ENCODE data around the gene ZNF597.

ZNF597 gene

GRCh38 chr16:3484318-3485096 is 41.2 kb upstream of the ZNF597 start:
- H3K9me3 ChIP-seq (ENCODE audit: control insufficient read depth, low read length), result no peaks in the 10 kb centered on the region
- no peak overlapping the region for H3K4me3 ChIP-seq (ENCODE audit: insufficient read depth, low read depth, low read length, poor library complexity, severe bottlenecking)
- H3K4me1 ChIP-seq (ENCODE audit: control insufficient read depth, insufficient read depth, low read length, poor library complexity, severe bottlenecking), result no peaks in the 10 kb centered on the region
- DNase-seq, result no peak
- no peak overlapping the region for H3K27ac ChIP-seq (ENCODE audit: insufficient read depth, low read length, poor library complexity, severe bottlenecking)
- no peaks in the 10 kb centered on the region for H3K27me3 ChIP-seq (replicated peaks; ENCODE audit: control insufficient read depth, insufficient read depth, low read length, poor library complexity, severe bottlenecking)
- H3K36me3 ChIP-seq (ENCODE audit: control insufficient read depth, insufficient read depth, low read length), result peaks cover 64% of the 10 kb centered on the region

- Histone ChIP-seq H3K4me3 (ENCODE audit: insufficient read depth, low read depth, low read length, poor library complexity, severe bottlenecking) (no peak overlapping the region), H3K27me3 (replicated peaks; ENCODE audit: control insufficient read depth, insufficient read depth, low read length, poor library complexity, severe bottlenecking) (no peaks in the 10 kb centered on the region), H3K36me3 (ENCODE audit: control insufficient read depth, insufficient read depth, low read length) (peaks cover 78% of the 10 kb centered on the region), H3K9me3 (ENCODE audit: control insufficient read depth, low read length) (no peaks in the 10 kb centered on the region), H3K27ac (ENCODE audit: insufficient read depth, low read length, poor library complexity, severe bottlenecking) (no peak overlapping the region), H3K4me1 (ENCODE audit: control insufficient read depth, insufficient read depth, low read length, poor library complexity, severe bottlenecking) (no peaks in the 10 kb centered on the region)
- DNase-seq, result no peak
Observed at GRCh38 chr16:3482659-3483241, 39.4 kb upstream of the ZNF597 start.

- DNase-seq, result no peak
- peaks cover 78% of the 10 kb centered on the region for H3K36me3 ChIP-seq (ENCODE audit: control insufficient read depth, insufficient read depth, low read length)
Observed at GRCh38 chr16:3481696-3482658, 38.7 kb upstream of the ZNF597 start.

GRCh38 chr16:3480901-3481695 is 37.8 kb upstream of the ZNF597 start:
- Histone ChIP-seq H3K27me3 (replicated peaks; ENCODE audit: control insufficient read depth, insufficient read depth, low read length, poor library complexity, severe bottlenecking) (no peaks in the 10 kb centered on the region), H3K9me3 (ENCODE audit: control insufficient read depth, low read length) (no peaks in the 10 kb centered on the region), H3K36me3 (ENCODE audit: control insufficient read depth, insufficient read depth, low read length) (peaks cover 74% of the 10 kb centered on the region), H3K4me3 (ENCODE audit: insufficient read depth, low read depth, low read length, poor library complexity, severe bottlenecking) (no peak overlapping the region), H3K4me1 (ENCODE audit: control insufficient read depth, insufficient read depth, low read length, poor library complexity, severe bottlenecking) (no peaks in the 10 kb centered on the region), H3K27ac (ENCODE audit: insufficient read depth, low read length, poor library complexity, severe bottlenecking) (no peak overlapping the region)
- no peak for DNase-seq

More at GRCh38 chr16:3481696-3482658, 38.7 kb upstream of the ZNF597 start:
- H3K9me3 ChIP-seq (ENCODE audit: control insufficient read depth, low read length), result no peaks in the 10 kb centered on the region
- H3K4me3 ChIP-seq (ENCODE audit: insufficient read depth, low read depth, low read length, poor library complexity, severe bottlenecking), result no peak overlapping the region
- no peaks in the 10 kb centered on the region for H3K4me1 ChIP-seq (ENCODE audit: control insufficient read depth, insufficient read depth, low read length, poor library complexity, severe bottlenecking)
- no peaks in the 10 kb centered on the region for H3K27me3 ChIP-seq (replicated peaks; ENCODE audit: control insufficient read depth, insufficient read depth, low read length, poor library complexity, severe bottlenecking)
- no peak overlapping the region for H3K27ac ChIP-seq (ENCODE audit: insufficient read depth, low read length, poor library complexity, severe bottlenecking)

- H3K27me3 ChIP-seq (replicated peaks; ENCODE audit: control insufficient read depth, insufficient read depth, low read length, poor library complexity, severe bottlenecking), result no peaks in the 10 kb centered on the region
- no peak overlapping the region for H3K4me3 ChIP-seq (ENCODE audit: insufficient read depth, low read depth, low read length, poor library complexity, severe bottlenecking)
- DNase-seq, result no peak
- peaks cover 61% of the 10 kb centered on the region for H3K36me3 ChIP-seq (ENCODE audit: control insufficient read depth, insufficient read depth, low read length)
- no peak overlapping the region for H3K27ac ChIP-seq (ENCODE audit: insufficient read depth, low read length, poor library complexity, severe bottlenecking)
- no peaks in the 10 kb centered on the region for H3K4me1 ChIP-seq (ENCODE audit: control insufficient read depth, insufficient read depth, low read length, poor library complexity, severe bottlenecking)
- no peaks in the 10 kb centered on the region for H3K9me3 ChIP-seq (ENCODE audit: control insufficient read depth, low read length)
Observed at GRCh38 chr16:3479654-3480216, 36.4 kb upstream of the ZNF597 start.

GRCh38 chr16:3478242-3478925 is 35.1 kb upstream of the ZNF597 start:
- no peak for DNase-seq
- Histone ChIP-seq H3K4me3 (ENCODE audit: insufficient read depth, low read depth, low read length, poor library complexity, severe bottlenecking) (no peak overlapping the region), H3K9me3 (ENCODE audit: control insufficient read depth, low read length) (no peaks in the 10 kb centered on the region), H3K27me3 (replicated peaks; ENCODE audit: control insufficient read depth, insufficient read depth, low read length, poor library complexity, severe bottlenecking) (no peaks in the 10 kb centered on the region), H3K36me3 (ENCODE audit: control insufficient read depth, insufficient read depth, low read length) (peaks cover 48% of the 10 kb centered on the region), H3K4me1 (ENCODE audit: control insufficient read depth, insufficient read depth, low read length, poor library complexity, severe bottlenecking) (no peaks in the 10 kb centered on the region), H3K27ac (ENCODE audit: insufficient read depth, low read length, poor library complexity, severe bottlenecking) (no peak overlapping the region)

- Histone ChIP-seq H3K36me3 (ENCODE audit: control insufficient read depth, insufficient read depth, low read length) (peaks cover 28% of the 10 kb centered on the region), H3K9me3 (ENCODE audit: control insufficient read depth, low read length) (no peaks in the 10 kb centered on the region), H3K27ac (ENCODE audit: insufficient read depth, low read length, poor library complexity, severe bottlenecking) (no peak overlapping the region), H3K4me1 (ENCODE audit: control insufficient read depth, insufficient read depth, low read length, poor library complexity, severe bottlenecking) (no peaks in the 10 kb centered on the region), H3K4me3 (ENCODE audit: insufficient read depth, low read depth, low read length, poor library complexity, severe bottlenecking) (no peak overlapping the region), H3K27me3 (replicated peaks; ENCODE audit: control insufficient read depth, insufficient read depth, low read length, poor library complexity, severe bottlenecking) (no peaks in the 10 kb centered on the region)
- no peak for DNase-seq
Observed at GRCh38 chr16:3476409-3476808, 33.1 kb upstream of the ZNF597 start.

- H3K9me3 ChIP-seq (ENCODE audit: control insufficient read depth, low read length), result no peaks in the 10 kb centered on the region
- peaks cover 25% of the 10 kb centered on the region for H3K36me3 ChIP-seq (ENCODE audit: control insufficient read depth, insufficient read depth, low read length)
- no peaks in the 10 kb centered on the region for H3K4me1 ChIP-seq (ENCODE audit: control insufficient read depth, insufficient read depth, low read length, poor library complexity, severe bottlenecking)
- H3K27me3 ChIP-seq (replicated peaks; ENCODE audit: control insufficient read depth, insufficient read depth, low read length, poor library complexity, severe bottlenecking), result no peaks in the 10 kb centered on the region
- DNase-seq, result no peak
- H3K4me3 ChIP-seq (ENCODE audit: insufficient read depth, low read depth, low read length, poor library complexity, severe bottlenecking), result no peak overlapping the region
- no peak overlapping the region for H3K27ac ChIP-seq (ENCODE audit: insufficient read depth, low read length, poor library complexity, severe bottlenecking)
Observed at GRCh38 chr16:3475604-3476375, 32.5 kb upstream of the ZNF597 start.
